ENCODE measurements around the gene ZNF654. TPM values are rescaled to one million over a fixed set of nuclear protein-coding genes. Genes with fewer than 3 reads are reported as not detected.

Gene ZNF654
- total and polyA plus RNA-seq, 2 experiments from 2014 or later, result 6.2 to 7.5 TPM

DNA sequence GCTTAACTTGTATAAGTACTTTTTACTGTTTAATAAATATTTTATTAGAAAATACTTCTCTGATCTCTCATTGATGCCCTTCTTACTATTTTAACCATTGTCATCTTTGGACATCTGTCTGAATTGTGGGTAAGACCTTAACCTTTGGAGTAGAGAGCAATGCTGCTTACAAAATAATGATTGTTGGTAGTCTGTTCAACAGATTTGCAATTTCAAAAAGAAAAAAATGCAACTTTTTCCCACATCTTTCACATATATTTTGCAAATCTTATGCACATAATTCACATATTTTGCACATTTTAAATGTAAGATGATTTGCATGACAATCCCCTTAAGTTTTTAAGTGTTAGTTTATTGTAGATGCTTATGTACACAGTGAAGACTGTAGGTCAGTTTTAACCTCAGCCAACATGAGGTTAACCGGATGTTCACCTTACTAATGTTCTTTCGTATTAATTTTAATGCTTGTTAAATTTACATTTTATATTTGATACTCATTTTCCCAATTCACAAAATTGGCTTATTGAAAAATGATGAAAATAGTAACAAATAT is 107.4 kb downstream of the ZNF654 start (continued):
- TF ChIP-seq ZNF462 (CRISPR knock-in tag; IDR thresholded peaks at IDR 0.05) (no peak), EZH2phosphoT487 (IDR thresholded peaks at IDR 0.05; ENCODE audit: unreplicated experiment) (no peak), STAT1 (IDR thresholded peaks at IDR 0.05; ENCODE audit: unreplicated experiment) (no peak), NANOG (IDR thresholded peaks at IDR 0.05; ENCODE audit: borderline replicate concordance) (no peak), ETS1 (IDR thresholded peaks at IDR 0.05) (no peak), ZNF114 (CRISPR knock-in tag; IDR thresholded peaks at IDR 0.05) (no peak)

DNA sequence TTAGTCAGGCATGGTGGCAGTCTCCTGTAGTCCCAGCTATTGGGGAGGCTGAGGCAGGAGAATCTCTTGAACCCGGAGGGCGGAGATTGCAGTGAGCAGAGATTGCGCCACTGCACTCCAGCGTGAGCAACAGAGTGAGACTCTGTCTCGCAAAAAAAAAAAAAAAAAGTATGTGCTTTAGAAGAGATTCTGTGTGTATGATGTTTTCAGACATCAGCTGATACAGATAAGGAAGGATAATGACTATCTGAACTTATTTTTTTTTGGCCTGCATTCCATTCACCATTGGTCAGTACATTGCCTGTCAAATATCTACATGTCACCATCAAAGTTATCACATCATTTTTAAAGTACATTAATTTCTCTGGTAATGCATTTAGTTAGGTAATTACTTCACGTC is 108.1 kb downstream of the ZNF654 start:
- Histone ChIP-seq H4K20me1 (replicated peaks; ENCODE audit: insufficient read depth) (no peaks in the 10 kb centered on the region; the same call in 1 of the 2 replicates), H3K27me3 (ENCODE audit: insufficient read depth) (no peaks in the 10 kb centered on the region), H3K9me2 (ENCODE audit: insufficient read depth) (no peaks in the 10 kb centered on the region), H2AFZ (no peak overlapping the region), H3K36me3 (ENCODE audit: insufficient read depth) (peaks cover 3% of the 10 kb centered on the region; the same call in 1 of the 2 replicates), H3K4me2 (no peak overlapping the region), H3K79me2 (replicated peaks; ENCODE audit: insufficient read depth) (peaks cover 6% of the 10 kb centered on the region; the same call in 1 of the 2 replicates), H3K4me1 (ENCODE audit: insufficient read depth) (no peaks in the 10 kb centered on the region), H3K27ac (ENCODE audit: low read depth) (no peak overlapping the region), H3F3A (replicated peaks; ENCODE audit: low read depth) (no peaks in the 10 kb centered on the region), H3K4me3 (no peak overlapping the region)
- peaks cover 27% of the 10 kb centered on the region; the same call in 2 of the 3 replicates for H3K36me3 Mint-ChIP-seq (ENCODE audit: low read depth)
- H3K4me3 Mint-ChIP-seq, result no peak overlapping the region
- H3K27ac Mint-ChIP-seq, result no peak overlapping the region
- peaks cover 3% of the 10 kb centered on the region for H3K27me3 Mint-ChIP-seq (ENCODE audit: insufficient read depth, low read depth, poor library complexity)
- DNase-seq (ENCODE audit: low spot score) (no peak), ATAC-seq (no peak)
- H3K9me3 Mint-ChIP-seq, result no peaks in the 10 kb centered on the region
- H3K4me1 Mint-ChIP-seq, result no peaks in the 10 kb centered on the region
- TF ChIP-seq CTCF (conservative IDR thresholded peaks at IDR 0.05; ENCODE audit: low read depth in 2 of 2) (no peak), EZH2 (IDR thresholded peaks at IDR 0.05; ENCODE audit: low read depth, unreplicated experiment) (no peak), ZNF114 (CRISPR knock-in tag; IDR thresholded peaks at IDR 0.05) (no peak), ETS1 (IDR thresholded peaks at IDR 0.05) (no peak), ZNF331 (CRISPR knock-in tag; IDR thresholded peaks at IDR 0.05; ENCODE audit: low read depth) (no peak), EZH2phosphoT487 (IDR thresholded peaks at IDR 0.05; ENCODE audit: unreplicated experiment) (no peak)
